ENCODE data around the gene PRKCA. TPM values are rescaled to one million over a fixed set of nuclear protein-coding genes. Genes with fewer than 3 reads are reported as not detected.

Gene PRKCA
- total RNA-seq, 1 donor = 60.5 TPM

DNA sequence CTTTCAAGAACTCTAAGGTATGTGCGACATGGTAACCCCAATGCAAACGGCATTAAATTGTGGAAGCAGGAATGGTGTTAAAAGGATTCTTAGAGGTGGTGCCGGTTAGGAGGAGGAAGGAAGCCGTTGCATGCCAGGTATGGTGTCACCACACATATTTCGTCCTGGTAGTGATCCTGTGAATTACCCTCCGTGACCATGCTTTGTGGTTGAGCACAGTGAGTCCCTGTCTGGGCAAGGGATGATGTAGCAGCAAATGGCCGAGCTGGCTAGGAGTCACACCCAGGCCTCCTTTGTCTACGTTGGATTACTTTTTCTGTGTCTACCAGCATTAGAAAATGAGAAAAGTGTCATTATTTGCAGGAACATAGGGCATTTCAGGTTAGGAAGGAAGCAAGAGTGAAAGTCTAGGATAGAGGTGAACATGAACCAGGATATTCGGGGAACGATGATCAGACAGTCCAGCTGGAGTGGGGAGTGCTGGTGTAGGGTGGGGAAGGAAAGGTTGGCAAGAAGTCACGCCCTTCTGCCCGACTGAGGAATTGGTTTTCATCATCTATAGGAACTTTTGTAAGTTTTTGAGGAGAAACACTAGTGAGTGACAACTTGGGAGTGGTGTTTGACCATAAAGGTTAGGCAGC is 123.5 kb downstream of the PRKCA start:
- TF ChIP-seq, protein P1, sequence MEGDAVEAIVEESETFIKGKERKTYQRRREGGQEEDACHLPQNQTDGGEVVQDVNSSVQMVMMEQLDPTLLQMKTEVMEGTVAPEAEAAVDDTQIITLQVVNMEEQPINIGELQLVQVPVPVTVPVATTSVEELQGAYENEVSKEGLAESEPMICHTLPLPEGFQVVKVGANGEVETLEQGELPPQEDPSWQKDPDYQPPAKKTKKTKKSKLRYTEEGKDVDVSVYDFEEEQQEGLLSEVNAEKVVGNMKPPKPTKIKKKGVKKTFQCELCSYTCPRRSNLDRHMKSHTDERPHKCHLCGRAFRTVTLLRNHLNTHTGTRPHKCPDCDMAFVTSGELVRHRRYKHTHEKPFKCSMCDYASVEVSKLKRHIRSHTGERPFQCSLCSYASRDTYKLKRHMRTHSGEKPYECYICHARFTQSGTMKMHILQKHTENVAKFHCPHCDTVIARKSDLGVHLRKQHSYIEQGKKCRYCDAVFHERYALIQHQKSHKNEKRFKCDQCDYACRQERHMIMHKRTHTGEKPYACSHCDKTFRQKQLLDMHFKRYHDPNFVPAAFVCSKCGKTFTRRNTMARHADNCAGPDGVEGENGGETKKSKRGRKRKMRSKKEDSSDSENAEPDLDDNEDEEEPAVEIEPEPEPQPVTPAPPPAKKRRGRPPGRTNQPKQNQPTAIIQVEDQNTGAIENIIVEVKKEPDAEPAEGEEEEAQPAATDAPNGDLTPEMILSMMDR (IDR thresholded peaks at IDR 0.05; ENCODE audit: insufficient read depth, low read depth, low read length) = no peak
- H3K4me3 ChIP-seq (ENCODE audit: low read depth, low read length) = no peak overlapping the region
- no peak for DNase-seq (ENCODE audit: low read depth)

DNA sequence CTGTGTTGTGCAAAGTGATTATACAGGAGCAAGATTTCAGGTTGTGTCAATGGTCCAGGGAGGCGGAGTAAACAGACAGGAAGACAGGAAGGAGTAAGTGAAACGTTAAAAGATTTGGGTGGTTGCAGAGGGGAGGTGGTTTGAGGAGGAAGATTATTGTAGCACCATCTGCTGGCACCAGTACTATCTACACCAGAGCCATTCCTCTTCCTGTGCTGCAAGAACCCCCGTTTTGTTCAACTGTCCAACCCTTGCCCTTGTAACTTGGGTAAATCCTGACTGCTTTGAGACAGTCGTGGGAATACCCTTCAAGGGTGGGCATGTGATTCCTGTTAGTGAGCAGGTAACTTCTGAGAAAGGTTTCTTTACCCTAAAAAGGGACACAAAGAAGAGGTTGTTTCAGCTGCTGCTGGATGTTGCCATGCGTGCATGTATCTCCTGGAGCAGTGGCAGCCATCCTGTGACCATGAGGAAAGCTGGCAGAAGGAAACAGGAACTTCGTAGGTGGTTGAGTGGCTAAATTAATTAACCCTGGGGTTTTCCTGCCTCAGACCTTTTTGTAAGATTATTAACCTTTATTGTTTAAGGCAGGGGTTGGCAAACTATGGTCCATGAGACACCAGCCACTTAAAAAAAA is 124.1 kb downstream of the PRKCA start:
- TF ChIP-seq, protein P1 (IDR thresholded peaks at IDR 0.05; ENCODE audit: insufficient read depth, low read depth, low read length) = peak; percentile 39
- DNase-seq (ENCODE audit: low read depth) = peak; percentile 35

DNA sequence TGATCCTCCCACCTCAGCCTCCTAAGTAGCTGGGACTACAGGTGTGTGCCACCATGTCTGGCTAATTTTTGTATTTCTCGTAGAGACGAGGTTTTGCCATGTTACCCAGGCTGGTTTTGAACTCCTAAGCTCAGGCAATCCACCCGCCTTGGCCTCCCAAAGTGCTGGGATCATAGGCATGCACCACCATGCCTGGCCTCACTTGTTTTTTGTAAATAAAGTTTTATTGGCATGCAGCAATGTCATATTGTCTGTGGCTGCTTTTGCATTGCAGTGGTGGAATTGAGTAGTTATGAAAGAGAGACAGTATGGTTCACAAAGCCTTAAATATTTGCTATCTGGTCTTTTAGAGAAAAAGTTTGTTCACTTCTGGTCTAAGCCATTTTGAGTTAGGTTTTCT is 124.7 kb downstream of the PRKCA start:
- H3K4me3 ChIP-seq (ENCODE audit: low read depth, low read length) = no peak overlapping the region
- DNase-seq (ENCODE audit: low read depth) = no peak
- TF ChIP-seq, protein P1 (IDR thresholded peaks at IDR 0.05; ENCODE audit: insufficient read depth, low read depth, low read length) = no peak

More for the DNA sequence above, 124.1 kb downstream of the PRKCA start:
- H3K4me3 ChIP-seq (ENCODE audit: low read depth, low read length) = no peak overlapping the region

DNA sequence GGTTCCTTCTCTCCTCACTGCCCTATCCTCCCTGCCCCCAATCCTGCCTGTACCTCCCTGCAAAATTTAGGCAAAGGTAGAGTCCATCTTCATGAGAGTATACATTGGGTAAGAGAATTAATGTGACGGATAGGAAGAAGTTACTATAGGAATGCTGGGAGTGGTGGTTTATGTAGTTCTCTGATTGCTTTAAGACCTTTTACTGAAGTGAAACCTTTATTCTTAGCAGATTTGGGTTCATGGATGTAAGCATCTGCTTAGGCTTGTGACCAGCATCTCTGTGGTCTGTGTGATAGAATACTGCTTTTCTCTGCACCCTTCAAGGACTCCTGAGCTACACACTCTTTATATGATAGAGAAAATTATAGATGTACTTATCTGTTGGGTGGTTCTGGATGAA is 127.3 kb downstream of the PRKCA start:
- DNase-seq (ENCODE audit: low read depth) = no peak
- H3K4me3 ChIP-seq (ENCODE audit: low read depth, low read length) = no peak overlapping the region
- TF ChIP-seq, protein P1 (IDR thresholded peaks at IDR 0.05; ENCODE audit: insufficient read depth, low read depth, low read length) = no peak

DNA sequence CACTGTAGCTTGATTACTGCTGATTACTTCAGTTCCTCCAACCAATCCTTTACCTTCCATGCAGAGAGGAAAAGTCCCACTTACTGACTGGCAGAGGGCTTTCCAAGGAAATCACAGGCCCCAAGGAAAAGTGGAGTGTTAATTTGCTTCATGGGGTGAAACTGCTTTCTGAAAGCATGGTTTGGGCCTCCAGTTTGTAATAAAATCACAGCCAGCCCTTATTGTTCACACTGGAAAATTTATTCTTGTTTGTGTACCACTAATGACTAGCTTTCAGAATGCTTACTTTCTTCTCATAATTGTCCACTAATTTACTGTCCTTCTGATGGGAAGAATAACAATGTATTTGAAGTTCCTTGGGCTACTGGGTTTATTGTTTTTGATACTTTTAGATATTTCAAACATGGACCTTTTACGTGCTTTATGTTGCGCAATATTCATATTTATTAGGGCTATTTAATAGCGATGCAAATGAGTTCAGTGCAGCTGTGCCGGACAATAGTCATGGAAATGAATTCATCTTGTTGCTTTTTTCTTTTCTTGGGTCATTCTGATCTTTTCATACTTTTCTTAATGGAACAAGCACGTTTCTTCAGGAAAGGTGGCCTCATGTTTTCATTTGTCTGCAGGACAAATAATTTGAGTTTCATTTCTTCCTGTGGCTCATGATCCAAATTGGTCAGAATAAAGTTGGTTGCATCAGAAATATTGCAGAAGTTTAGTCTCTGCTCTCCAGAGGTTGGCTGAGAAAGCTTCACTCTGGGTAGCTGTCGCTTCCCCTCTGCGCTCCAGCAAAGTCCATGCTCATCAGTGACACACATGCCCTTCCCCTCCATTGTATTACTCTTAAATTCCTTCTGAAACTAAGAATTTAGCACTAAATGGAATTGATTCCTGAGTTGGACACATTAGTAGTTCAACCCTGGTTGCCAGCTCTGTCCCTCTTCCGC is 128.7 kb downstream of the PRKCA start:
- TF ChIP-seq, protein P1 (IDR thresholded peaks at IDR 0.05; ENCODE audit: insufficient read depth, low read depth, low read length) = no peak
- H3K4me3 ChIP-seq (ENCODE audit: low read depth, low read length) = no peak overlapping the region
- DNase-seq (ENCODE audit: low read depth) = peak; percentile 70

DNA sequence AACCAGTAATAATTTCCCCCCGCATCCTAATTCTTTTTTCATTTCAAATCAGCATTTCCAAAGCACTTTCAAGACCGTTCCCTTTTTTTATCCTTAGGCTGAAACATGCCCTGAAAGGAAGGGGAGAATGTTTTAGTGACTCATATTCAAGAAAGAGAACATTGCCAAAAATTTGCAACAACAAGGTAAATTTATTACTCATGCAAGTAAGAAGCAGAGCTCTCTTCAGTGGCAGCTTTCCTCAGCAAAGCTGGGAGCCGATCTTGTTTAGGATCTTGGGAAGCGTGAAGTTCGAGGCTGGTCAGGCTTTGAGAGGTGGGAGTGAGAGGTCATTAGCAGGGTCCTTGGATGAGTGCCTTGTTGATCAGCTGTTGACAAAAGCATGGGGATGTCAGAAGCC is 129.5 kb downstream of the PRKCA start:
- H3K4me3 ChIP-seq (ENCODE audit: low read depth, low read length) = no peak overlapping the region
- peak; percentile 87 for DNase-seq (ENCODE audit: low read depth)
- TF ChIP-seq, protein P1 (IDR thresholded peaks at IDR 0.05; ENCODE audit: insufficient read depth, low read depth, low read length) = no peak
